ENCODE results near the gene PCYT1A. TPM values are rescaled to one million over a fixed set of nuclear protein-coding genes. Genes with fewer than 3 reads are reported as not detected.
"Not testable (repeated sequence)": the region's sequence is repeated elsewhere in the genome, so short reads cannot be mapped to it uniquely, and the experiment has no call there.

The PCYT1A gene
- total RNA-seq, 1 experiment from 2014 or later, result 64.5 TPM

DNA sequence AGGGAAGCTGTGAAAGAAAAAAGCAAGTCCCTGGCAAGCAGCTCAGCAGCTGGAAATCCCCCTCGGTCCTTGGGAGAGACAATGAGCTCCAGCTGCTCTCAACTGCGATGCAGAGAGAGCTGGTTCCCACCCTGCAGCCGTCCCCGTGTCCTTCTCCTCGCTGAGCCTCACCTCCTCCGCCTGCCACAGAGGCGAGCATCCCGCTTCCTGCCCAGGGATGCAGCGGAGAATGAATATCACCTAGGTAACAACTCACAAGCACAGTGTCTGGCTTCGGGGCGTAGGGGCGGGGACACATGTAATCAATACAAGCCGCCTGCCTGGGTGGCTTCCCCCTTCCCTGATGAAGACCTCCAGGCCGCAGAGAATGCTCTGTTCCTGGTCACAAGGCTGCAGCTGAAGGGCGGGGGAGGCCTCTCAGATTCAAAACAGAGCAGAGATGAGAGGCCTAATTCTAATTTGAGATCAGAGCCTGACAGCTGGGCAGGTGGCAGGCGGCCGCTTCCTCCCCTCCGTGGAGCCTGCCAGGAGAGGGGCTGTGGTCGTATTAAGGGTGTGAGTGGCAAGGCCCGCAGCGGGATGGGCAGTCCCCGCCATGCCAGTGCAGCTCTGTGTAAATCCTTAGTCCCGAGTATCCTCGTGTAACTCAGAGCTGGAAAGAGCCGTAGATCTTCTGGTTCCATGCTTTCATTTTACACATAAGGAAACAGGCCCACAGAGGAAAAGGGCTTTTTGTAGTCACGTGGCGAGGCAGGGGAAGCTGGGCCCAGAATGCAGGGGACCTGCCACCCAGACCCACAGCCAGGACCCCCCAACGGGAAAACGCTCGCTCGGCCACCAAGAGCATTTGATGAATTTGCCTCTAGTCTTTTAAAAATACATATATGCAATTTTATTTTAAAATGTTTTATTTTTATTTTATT is 100.6 kb downstream of the PCYT1A start:
- Mint-ChIP-seq H3K4me1 (ENCODE audit: insufficient read depth, unreplicated experiment) (peaks cover 7% of the 10 kb centered on the region), H3K9me3 (ENCODE audit: unreplicated experiment) (no peaks in the 10 kb centered on the region), H3K27me3 (ENCODE audit: insufficient read depth, unreplicated experiment) (no peaks in the 10 kb centered on the region), H3K4me3 (ENCODE audit: unreplicated experiment) (no peak overlapping the region), H3K27ac (ENCODE audit: low read depth, unreplicated experiment) (no peak overlapping the region), H3K36me3 (ENCODE audit: insufficient read depth, unreplicated experiment) (no peaks in the 10 kb centered on the region)
- no TSS peak for BruUV-seq (replicated peaks)
- TF ChIP-seq, protein P1, sequence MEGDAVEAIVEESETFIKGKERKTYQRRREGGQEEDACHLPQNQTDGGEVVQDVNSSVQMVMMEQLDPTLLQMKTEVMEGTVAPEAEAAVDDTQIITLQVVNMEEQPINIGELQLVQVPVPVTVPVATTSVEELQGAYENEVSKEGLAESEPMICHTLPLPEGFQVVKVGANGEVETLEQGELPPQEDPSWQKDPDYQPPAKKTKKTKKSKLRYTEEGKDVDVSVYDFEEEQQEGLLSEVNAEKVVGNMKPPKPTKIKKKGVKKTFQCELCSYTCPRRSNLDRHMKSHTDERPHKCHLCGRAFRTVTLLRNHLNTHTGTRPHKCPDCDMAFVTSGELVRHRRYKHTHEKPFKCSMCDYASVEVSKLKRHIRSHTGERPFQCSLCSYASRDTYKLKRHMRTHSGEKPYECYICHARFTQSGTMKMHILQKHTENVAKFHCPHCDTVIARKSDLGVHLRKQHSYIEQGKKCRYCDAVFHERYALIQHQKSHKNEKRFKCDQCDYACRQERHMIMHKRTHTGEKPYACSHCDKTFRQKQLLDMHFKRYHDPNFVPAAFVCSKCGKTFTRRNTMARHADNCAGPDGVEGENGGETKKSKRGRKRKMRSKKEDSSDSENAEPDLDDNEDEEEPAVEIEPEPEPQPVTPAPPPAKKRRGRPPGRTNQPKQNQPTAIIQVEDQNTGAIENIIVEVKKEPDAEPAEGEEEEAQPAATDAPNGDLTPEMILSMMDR (IDR thresholded peaks at IDR 0.05; ENCODE audit: unreplicated experiment), result no peak
- intact Hi-C loops (cut with micrococcal nuclease), result no loop called here
- DNase-seq (ENCODE audit: unreplicated experiment), result no peak
- POLR2A ChIA-PET, result no interaction called here
- CTCF ChIA-PET, result interaction anchor here (0.7 to 2.2 kb wide), 3 partner anchors 10 to 167 kb away, joined by 3 to 12 read pairs (median 5); no protein-coding TSS in a partner anchor

DNA sequence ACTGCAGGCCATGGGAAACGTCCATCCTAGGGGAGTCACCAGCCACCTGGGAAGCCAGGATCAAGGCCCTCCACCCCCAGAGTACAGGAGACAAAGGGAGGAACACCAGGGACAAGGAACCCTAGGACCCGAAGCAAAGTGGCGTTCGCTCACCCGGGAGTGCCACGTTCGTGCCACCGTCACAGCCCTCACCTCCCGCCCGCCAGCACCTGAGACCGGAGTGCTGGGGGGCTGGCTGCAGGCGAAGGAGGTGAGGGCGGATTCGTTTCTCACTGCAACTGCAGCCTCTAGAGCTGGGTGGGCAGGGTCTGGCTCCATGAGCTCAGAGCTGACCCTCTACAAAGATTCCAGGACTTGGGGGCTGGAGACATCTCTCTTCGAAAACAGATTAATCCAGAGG is 102.6 kb downstream of the PCYT1A start:
- POLR2A ChIA-PET, result interaction anchor here (0.9 kb wide), 1 partner anchor 104 kb away, joined by 5 read pairs; no protein-coding TSS in a partner anchor
- no peaks in the 10 kb centered on the region for H3K9me3 Mint-ChIP-seq (ENCODE audit: unreplicated experiment)
- no peaks in the 10 kb centered on the region for H3K36me3 Mint-ChIP-seq (ENCODE audit: insufficient read depth, unreplicated experiment)
- no peak overlapping the region for H3K4me3 Mint-ChIP-seq (ENCODE audit: unreplicated experiment)
- TF ChIP-seq, protein P1 (IDR thresholded peaks at IDR 0.05; ENCODE audit: unreplicated experiment), result no peak
- no peak for DNase-seq (ENCODE audit: unreplicated experiment)
- intact Hi-C loops (cut with micrococcal nuclease), result no loop called here
- no peaks in the 10 kb centered on the region for H3K27me3 Mint-ChIP-seq (ENCODE audit: insufficient read depth, unreplicated experiment)
- no peak overlapping the region for H3K27ac Mint-ChIP-seq (ENCODE audit: low read depth, unreplicated experiment)
- H3K4me1 Mint-ChIP-seq (ENCODE audit: insufficient read depth, unreplicated experiment), result peaks cover 9% of the 10 kb centered on the region
- BruUV-seq (replicated peaks), result no TSS peak
- CTCF ChIA-PET, result interaction anchor here (1.1 kb wide), 1 partner anchor 111 kb away, joined by 3 read pairs; no protein-coding TSS in a partner anchor

DNA sequence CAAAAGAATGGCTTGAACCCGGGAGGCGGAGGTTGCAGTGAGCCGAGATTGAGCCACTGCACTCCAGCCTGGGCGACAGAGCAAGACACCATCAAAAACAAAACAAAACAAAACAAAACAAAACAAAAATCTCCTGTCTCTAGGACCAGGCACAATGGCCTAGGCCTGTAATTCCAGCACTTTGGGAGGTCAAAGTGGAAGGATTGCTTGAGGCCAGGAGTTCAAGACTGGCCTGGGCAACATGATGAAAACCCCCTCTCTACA is 103.4 kb downstream of the PCYT1A start:
- DNase-seq (ENCODE audit: unreplicated experiment); H3K27me3 Mint-ChIP-seq (ENCODE audit: insufficient read depth, unreplicated experiment); H3K36me3 Mint-ChIP-seq (ENCODE audit: insufficient read depth, unreplicated experiment); H3K27ac Mint-ChIP-seq (ENCODE audit: low read depth, unreplicated experiment); intact Hi-C loops (cut with micrococcal nuclease); POLR2A ChIA-PET; H3K9me3 Mint-ChIP-seq (ENCODE audit: unreplicated experiment); H3K4me3 Mint-ChIP-seq (ENCODE audit: unreplicated experiment); BruUV-seq (replicated peaks): not testable (repeated sequence)
- CTCF ChIA-PET, result interaction anchor here (0.5 to 0.6 kb wide), 2 partner anchors 12 to 75 kb away, joined by 3 to 4 read pairs; no protein-coding TSS in a partner anchor
- H3K4me1 Mint-ChIP-seq (ENCODE audit: insufficient read depth, unreplicated experiment), result peaks cover 17% of the 10 kb centered on the region

DNA sequence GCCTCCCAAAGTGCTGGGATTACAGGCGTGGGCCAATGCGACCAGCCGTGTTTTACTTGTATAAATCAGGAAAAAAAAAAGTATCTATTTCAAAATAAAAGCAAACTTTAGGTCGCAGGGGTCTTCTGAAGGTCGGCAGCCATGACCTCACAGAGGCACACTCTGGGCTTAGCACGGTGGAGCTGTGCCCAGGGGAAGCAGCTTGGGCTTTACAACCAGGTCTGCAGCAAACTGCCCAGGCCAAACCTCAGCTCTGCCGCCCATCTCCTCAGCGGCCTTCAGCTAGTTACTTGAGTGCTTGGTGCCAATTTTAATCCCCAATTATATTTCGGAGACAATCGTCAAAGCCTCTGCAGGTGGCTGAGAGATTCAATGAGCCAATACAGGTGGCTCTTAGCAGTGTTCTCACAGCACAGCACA is 106.4 kb downstream of the PCYT1A start:
- POLR2A ChIA-PET, result no interaction called here
- H3K27me3 Mint-ChIP-seq (ENCODE audit: insufficient read depth, unreplicated experiment), result no peaks in the 10 kb centered on the region
- intact Hi-C loops (cut with micrococcal nuclease), result no loop called here
- CTCF ChIA-PET, result interaction anchor here (2.8 kb wide), 1 partner anchor 108 kb away, joined by 12 read pairs; no protein-coding TSS in a partner anchor
- peaks cover 18% of the 10 kb centered on the region for H3K4me1 Mint-ChIP-seq (ENCODE audit: insufficient read depth, unreplicated experiment)
- no peak overlapping the region for H3K27ac Mint-ChIP-seq (ENCODE audit: low read depth, unreplicated experiment)
- no peaks in the 10 kb centered on the region for H3K36me3 Mint-ChIP-seq (ENCODE audit: insufficient read depth, unreplicated experiment)
- TF ChIP-seq, protein P1 (IDR thresholded peaks at IDR 0.05; ENCODE audit: unreplicated experiment), result no peak
- no peak overlapping the region for H3K4me3 Mint-ChIP-seq (ENCODE audit: unreplicated experiment)
- no TSS peak for BruUV-seq (replicated peaks)
- H3K9me3 Mint-ChIP-seq (ENCODE audit: unreplicated experiment), result no peaks in the 10 kb centered on the region
- DNase-seq (ENCODE audit: unreplicated experiment), result no peak

All from MCF 10A (cell line).